HepG2 (cell line): ENCODE measurements around the gene EEA1. TPM values are rescaled to one million over a fixed set of nuclear protein-coding genes. Genes with fewer than 3 reads are reported as not detected.

ENCODE experiments used
- CEBPB ChIP-seq: IDR thresholded peaks from 2 replicates; pipeline ENCODE4 v1.6.1; 2011; ENCODE audit warnings: low read depth, low read length, improper control_type of control experiment, borderline replicate concordance
- KDM3A ChIP-seq: IDR thresholded peaks from 2 replicates; pipeline ENCODE4 v1.6.1; 2018; ENCODE audit warnings: low read depth, missing compliant biosample characterization
- SAP130 ChIP-seq: IDR thresholded peaks from 2 replicates; pipeline ENCODE4 v1.6.1; 2016; ENCODE audit warnings: low read depth
- ZNF343 ChIP-seq: sonication (generic); formaldehyde crosslinking; IDR thresholded peaks from 2 replicates; pipeline ENCODE4 v1.4.0; 2020; ENCODE audit warnings: mild to moderate bottlenecking, missing genetic modification reagents
- ZNF570 ChIP-seq: sonication (generic); formaldehyde crosslinking; IDR thresholded peaks from 2 replicates; pipeline ENCODE4 v1.4.0; 2020; ENCODE audit warnings: mild to moderate bottlenecking, missing genetic modification reagents, borderline replicate concordance
- ZNF615 ChIP-seq: sonication (generic); formaldehyde crosslinking; IDR thresholded peaks from 2 replicates; pipeline ENCODE4 v1.5.0; 2020; ENCODE audit warnings: mild to moderate bottlenecking, missing genetic modification reagents, borderline replicate concordance
- polyA plus RNA-seq, 8 experiments: library from polyadenylated mRNA; depleted of rRNA in 3 of 8; stranded (reverse) in 7 of 8; unstranded in 1 of 8; fragments of >200 nt; fragmentation: Illumina TruSeq in 4 of 8; extraction: Trizol in 4 of 8; gene quantifications; 2 replicates each; pipeline versions ENCODE4 v1.2.1 to v1.2.3, GENCODE V29; 2011 to 2016; ENCODE audit warnings: low read depth in 4 of 8, missing spikeins in 1 of 8, mixed read lengths in 1 of 8; ENCODE audit not compliant: insufficient read depth in 1 of 8
- total RNA-seq, 5 experiments: library from RNA; depleted of rRNA; stranded (reverse); fragments of >200 nt; fragmentation: Illumina TruSeq; extraction: Trizol; gene quantifications; 2 replicates each; pipeline ENCODE4 v1.2.3, GENCODE V29; 2016; ENCODE audit warnings: low read depth in 1 of 5
- TF ChIP-seq, protein P1 (sequence below): sonication (generic); formaldehyde crosslinking; IDR thresholded peaks from 2 replicates; pipeline ENCODE4 v1.4.0; 2020; ENCODE audit warnings: missing genetic modification reagents, borderline replicate concordance
- TF ChIP-seq, protein P2 (sequence below): sonication (generic); formaldehyde crosslinking; IDR thresholded peaks from 2 replicates; pipeline ENCODE4 v1.4.0; 2020; ENCODE audit warnings: mild to moderate bottlenecking, missing genetic modification reagents
- TF ChIP-seq, protein P3 (sequence below): sonication (generic); IDR thresholded peaks from 2 replicates; pipeline ENCODE4 v1.6.1; 2016; ENCODE audit warnings: low read depth, borderline replicate concordance
- TF ChIP-seq, protein P4 (sequence below): sonication (generic); formaldehyde crosslinking; IDR thresholded peaks from 2 replicates; pipeline ENCODE4 v1.4.0; 2020; ENCODE audit warnings: mild to moderate bottlenecking, low read depth, missing genetic modification reagents
- TF ChIP-seq, protein P5 (sequence below), 2 experiments: fragments of 450-650 bp in 1 of 2; sonication (generic) in 1 of 2; formaldehyde crosslinking in 1 of 2; IDR thresholded peaks; 2 replicates each; pipeline versions ENCODE4 v1.6.1 to v1.8.0; 2016 to 2022; ENCODE audit warnings: antibody characterized with exemption in 1 of 2, mild to moderate bottlenecking in 1 of 2, missing genetic modification reagents in 1 of 2

EEA1 gene
- total and polyA plus RNA-seq, 2 of the 13 experiments (the other 11 are each of a cell fraction or from before 2014, with no cell fraction given) = 5.0 to 19.3 TPM

DNA sequence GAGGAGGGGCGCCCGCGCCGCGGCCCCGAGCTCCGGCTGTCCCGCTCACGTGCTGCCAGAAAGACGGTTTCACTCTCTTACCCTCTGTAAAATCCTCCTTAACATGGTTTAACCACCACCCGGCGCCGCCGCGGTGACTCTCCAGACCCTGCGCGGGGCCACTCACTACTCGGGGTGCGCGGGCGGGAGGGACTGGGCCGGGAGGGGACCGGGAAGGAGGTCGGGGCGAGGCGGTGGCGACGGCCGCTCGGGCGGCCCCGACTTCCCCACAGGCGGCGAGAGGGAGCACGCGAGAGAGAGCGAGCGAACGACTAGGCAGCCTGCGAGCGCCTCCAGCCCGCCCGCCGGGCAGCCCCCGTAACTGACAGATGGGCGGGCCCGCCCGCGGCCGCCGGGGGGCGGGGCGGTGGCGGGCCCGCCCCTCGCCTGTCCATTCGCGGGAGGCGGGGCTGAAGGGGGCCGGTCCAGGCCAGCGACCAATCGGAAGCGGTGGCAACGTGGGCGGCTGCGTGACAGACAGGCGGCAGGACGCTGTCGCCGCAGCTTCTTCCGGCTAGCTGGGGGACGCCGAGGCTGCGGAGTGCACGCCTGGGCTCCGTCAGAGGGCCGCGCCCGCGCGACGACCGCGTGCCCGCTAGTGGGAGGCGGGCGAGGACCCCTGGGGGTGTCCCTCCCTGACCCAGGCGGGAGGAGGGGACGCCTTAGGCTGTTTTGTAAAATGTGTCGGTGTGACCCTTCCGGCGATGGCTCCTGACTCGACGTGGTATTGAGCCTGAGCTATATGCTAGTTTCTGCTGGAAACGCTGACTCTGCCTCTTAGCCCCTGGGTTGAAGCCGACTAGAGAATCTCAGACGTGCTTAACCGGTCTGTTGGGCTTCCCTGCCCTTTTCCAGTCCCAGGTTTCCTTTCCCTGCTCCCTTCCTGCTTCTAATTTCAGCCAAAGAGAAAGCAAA, at the start of gene EEA1 (continued):
- TF ChIP-seq, protein P1, sequence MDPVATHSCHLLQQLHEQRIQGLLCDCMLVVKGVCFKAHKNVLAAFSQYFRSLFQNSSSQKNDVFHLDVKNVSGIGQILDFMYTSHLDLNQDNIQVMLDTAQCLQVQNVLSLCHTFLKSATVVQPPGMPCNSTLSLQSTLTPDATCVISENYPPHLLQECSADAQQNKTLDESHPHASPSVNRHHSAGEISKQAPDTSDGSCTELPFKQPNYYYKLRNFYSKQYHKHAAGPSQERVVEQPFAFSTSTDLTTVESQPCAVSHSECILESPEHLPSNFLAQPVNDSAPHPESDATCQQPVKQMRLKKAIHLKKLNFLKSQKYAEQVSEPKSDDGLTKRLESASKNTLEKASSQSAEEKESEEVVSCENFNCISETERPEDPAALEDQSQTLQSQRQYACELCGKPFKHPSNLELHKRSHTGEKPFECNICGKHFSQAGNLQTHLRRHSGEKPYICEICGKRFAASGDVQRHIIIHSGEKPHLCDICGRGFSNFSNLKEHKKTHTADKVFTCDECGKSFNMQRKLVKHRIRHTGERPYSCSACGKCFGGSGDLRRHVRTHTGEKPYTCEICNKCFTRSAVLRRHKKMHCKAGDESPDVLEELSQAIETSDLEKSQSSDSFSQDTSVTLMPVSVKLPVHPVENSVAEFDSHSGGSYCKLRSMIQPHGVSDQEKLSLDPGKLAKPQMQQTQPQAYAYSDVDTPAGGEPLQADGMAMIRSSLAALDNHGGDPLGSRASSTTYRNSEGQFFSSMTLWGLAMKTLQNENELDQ = no peak
- peak; percentile 97 for TF ChIP-seq SAP130 (CRISPR knock-in tag)
- peak; percentile 93; the same call in 1 of the 2 replicates for TF ChIP-seq ZNF343 (CRISPR knock-in tag)
- TF ChIP-seq ZNF570 (CRISPR knock-in tag) = no peak
- TF ChIP-seq KDM3A (CRISPR knock-in tag) = peak; percentile 84; the same call in 1 of the 2 replicates
- TF ChIP-seq, protein P2, sequence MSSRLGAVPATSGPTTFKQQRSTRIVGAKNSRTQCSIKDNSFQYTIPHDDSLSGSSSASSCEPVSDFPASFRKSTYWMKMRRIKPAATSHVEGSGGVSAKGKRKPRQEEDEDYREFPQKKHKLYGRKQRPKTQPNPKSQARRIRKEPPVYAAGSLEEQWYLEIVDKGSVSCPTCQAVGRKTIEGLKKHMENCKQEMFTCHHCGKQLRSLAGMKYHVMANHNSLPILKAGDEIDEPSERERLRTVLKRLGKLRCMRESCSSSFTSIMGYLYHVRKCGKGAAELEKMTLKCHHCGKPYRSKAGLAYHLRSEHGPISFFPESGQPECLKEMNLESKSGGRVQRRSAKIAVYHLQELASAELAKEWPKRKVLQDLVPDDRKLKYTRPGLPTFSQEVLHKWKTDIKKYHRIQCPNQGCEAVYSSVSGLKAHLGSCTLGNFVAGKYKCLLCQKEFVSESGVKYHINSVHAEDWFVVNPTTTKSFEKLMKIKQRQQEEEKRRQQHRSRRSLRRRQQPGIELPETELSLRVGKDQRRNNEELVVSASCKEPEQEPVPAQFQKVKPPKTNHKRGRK (CRISPR knock-in tag) = no peak
- TF ChIP-seq, protein P3, sequence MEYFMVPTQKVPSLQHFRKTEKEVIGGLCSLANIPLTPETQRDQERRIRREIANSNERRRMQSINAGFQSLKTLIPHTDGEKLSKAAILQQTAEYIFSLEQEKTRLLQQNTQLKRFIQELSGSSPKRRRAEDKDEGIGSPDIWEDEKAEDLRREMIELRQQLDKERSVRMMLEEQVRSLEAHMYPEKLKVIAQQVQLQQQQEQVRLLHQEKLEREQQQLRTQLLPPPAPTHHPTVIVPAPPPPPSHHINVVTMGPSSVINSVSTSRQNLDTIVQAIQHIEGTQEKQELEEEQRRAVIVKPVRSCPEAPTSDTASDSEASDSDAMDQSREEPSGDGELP = no peak; the same call in 1 of the 2 replicates
- TF ChIP-seq CEBPB = no peak
- TF ChIP-seq, protein P4, sequence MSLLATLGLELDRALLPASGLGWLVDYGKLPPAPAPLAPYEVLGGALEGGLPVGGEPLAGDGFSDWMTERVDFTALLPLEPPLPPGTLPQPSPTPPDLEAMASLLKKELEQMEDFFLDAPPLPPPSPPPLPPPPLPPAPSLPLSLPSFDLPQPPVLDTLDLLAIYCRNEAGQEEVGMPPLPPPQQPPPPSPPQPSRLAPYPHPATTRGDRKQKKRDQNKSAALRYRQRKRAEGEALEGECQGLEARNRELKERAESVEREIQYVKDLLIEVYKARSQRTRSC (CRISPR knock-in tag) = peak; percentile 94
- TF ChIP-seq, protein P5, sequence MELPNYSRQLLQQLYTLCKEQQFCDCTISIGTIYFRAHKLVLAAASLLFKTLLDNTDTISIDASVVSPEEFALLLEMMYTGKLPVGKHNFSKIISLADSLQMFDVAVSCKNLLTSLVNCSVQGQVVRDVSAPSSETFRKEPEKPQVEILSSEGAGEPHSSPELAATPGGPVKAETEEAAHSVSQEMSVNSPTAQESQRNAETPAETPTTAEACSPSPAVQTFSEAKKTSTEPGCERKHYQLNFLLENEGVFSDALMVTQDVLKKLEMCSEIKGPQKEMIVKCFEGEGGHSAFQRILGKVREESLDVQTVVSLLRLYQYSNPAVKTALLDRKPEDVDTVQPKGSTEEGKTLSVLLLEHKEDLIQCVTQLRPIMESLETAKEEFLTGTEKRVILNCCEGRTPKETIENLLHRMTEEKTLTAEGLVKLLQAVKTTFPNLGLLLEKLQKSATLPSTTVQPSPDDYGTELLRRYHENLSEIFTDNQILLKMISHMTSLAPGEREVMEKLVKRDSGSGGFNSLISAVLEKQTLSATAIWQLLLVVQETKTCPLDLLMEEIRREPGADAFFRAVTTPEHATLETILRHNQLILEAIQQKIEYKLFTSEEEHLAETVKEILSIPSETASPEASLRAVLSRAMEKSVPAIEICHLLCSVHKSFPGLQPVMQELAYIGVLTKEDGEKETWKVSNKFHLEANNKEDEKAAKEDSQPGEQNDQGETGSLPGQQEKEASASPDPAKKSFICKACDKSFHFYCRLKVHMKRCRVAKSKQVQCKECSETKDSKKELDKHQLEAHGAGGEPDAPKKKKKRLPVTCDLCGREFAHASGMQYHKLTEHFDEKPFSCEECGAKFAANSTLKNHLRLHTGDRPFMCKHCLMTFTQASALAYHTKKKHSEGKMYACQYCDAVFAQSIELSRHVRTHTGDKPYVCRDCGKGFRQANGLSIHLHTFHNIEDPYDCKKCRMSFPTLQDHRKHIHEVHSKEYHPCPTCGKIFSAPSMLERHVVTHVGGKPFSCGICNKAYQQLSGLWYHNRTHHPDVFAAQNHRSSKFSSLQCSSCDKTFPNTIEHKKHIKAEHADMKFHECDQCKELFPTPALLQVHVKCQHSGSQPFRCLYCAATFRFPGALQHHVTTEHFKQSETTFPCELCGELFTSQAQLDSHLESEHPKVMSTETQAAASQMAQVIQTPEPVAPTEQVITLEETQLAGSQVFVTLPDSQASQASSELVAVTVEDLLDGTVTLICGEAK (IDR thresholded peaks at IDR 0.05) = no peak
- TF ChIP-seq, protein P5 (CRISPR knock-in tag; IDR thresholded peaks at IDR 0.05) = peak; percentile 83
- peak; percentile 85 for TF ChIP-seq ZNF615 (CRISPR knock-in tag)
